Measurements from ENCODE around the gene MSI2.

The MSI2 gene

DNA sequence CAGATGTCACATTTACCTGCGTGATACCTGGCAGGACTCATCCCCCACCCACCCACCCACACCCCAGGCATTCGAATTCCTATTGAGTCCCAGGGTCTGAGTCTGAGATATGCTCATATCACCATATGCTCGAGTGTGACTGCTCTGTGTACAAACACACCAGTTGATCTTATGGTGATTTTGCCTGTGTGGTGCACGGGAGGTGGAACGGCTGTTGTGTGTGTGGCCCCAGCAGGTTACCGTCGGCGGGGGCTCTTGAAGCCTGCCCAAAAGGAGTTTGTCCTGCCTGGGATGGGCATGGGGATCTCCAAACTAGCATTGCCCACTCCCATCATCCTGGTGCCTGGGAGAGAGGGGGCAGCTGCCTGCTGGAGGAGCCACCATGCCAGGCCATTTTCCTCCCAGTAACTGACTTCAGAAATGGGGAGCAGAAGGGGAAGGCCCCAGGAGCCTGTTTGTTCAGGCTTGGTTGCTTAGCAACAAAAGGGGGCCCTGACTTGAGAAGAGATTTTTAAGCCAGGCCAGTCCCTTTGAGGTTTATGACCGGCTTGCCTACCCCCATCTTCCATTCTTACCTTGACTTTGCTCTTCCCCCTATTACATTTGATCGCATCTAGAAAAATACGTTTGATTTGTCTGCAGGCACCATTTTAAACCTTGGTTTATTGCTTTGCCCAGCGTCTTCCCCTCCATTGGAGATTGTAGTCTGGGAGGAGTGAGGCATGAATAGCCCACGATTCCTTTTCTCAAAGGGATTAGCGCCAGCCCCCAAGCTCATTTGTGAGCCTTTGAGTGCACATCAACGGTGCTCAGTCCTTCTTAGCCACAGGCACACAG lies 271.1 kb downstream of the MSI2 start:
- DNase-seq (ENCODE audit: low read depth), result no peak

DNA sequence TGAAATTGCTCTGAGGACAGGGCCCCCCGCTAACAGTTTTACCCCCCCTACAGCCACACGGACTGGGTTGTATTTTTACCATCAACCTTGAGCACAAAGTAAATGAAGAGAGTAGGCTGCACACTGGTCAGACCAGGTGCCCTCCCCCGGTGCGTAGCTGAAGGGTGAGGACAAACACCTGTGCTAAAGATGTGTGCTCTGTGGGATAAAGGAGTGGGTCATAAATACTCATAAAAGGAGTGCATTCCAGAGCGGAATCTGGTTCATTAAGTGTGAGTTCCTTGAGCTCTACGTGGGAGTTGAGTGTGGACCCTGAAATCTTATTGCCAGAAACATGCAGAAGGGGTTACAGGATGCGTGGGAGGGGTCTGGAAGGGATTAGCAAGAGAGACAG lies 271.7 kb downstream of the MSI2 start:
- DNase-seq (ENCODE audit: low read depth), result no peak

DNA sequence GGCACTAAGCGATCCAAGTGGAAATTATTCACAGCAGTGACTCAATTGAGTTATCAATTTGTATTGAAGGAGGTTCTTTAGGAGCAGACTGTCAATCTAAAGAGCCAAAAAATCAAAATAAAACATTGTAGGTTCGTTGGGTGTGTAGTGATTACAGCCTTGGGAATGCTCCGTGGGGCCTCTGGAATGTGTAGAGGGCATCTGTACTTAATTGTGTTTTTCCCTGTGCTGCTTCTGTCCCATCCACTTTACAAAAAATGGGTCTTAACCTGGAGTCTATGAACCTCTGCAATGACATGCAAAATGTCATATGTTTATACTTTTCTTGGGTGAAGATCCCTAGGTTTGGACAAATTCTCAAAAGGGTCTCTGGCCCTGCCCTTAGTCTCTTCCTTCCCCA lies 273.7 kb downstream of the MSI2 start:
- peak; percentile 59 for DNase-seq (ENCODE audit: low read depth)

DNA sequence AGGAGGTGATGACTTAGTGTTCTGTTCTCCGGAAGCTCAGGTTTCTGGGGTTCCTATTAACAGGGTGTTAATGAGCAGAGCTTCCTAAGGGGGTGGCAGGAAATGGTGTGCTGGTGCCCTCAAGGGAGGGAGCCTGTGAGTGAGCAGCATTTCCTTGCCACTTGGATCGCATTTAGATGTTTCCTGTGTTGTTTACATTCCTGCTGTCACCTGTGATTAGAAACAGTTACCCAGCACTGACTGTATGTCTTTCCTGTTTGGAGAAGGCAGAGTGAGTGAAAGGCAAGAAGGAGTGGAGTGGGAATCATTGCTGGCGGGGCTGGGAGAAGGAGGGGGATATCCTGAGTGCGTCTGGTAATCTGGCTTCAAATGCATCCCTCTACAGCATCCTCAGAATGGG lies 274.2 kb downstream of the MSI2 start:
- DNase-seq (ENCODE audit: low read depth), result peak; percentile 65

DNA sequence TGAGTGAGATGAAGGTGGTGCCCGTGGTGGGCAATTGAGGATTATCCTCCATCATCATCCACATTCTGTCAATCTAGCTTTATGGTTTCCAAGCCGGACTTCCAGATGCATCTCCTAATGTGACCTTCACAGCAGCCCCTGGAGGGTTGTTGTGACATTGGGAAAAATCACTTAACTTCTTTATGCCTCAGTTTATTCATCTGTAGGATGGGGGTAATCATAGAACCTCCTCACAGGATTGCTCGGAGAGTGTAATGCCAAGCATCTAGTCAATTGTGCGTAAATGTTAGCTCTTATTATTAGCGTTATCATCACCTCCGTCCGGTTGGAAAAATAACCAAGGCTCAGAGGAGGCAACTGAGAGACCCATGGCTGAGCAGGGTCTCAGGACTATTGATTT lies 274.8 kb downstream of the MSI2 start:
- no peak for DNase-seq (ENCODE audit: low read depth)

DNA sequence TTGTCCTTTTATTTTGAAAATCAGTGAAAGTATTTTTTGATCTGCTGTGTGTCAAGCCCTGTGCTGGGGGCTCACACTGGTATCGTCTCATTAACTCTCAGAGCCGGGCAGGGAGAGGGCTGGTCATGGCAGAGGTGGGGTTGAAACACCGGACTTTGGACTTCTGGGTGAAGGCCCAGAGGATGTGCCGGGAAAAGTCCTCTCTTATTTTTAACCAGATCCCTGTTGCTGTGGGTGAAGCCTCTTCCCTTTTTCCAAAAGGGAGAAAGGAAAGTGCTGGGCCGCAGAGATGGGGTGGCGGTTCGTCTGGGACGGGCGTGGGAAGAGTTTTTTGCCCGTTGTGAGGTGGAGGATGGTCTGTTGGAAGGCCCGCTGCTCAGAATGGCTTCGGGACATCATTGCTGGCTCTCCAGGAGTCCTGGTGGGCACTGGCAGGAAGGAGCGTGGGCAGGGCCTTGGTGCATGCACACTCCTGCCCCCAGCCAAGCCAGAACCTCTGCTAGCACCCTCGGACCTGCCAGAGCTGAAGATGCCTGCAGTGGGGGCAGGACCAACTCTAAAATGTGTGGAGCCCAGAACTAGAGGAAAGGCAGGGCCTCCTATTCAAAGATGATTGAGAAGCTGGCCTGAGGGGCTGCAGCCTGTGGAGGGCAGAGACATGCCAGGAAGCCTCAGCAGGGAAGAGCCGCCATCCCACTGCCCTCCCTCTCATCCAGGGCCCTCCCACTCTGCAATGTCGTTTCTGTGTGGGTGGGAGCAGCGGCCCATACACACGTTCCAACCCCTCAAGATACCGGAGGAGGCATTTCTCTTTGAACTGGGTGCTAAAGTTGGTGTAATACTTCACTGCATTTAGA lies 275.6 kb downstream of the MSI2 start:
- no peak for DNase-seq (ENCODE audit: low read depth)

DNA sequence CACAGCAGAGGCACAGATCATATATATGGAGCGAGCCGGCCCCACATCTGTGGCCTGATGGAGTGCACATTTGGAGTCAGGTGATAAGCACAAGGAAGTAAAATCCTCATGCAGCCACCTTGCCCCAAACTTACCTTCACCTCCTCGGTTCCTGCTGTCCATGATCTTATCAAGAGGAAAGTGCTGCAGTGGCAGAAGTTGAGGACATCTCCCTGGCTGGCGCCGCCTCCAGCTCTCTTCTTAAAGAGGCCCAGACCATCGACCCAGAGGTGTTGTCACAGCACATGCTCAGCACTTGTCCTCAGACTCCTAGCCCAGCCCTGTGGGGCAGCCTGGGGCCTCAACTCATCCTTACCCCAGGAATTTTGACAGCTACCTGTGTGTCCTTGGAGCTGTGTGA lies 276.2 kb downstream of the MSI2 start:
- DNase-seq (ENCODE audit: low read depth), result no peak

GRCh38 chr17:57532966-57533365 lies 276.6 kb downstream of the MSI2 start:
- DNase-seq (ENCODE audit: low read depth), result no peak

DNA sequence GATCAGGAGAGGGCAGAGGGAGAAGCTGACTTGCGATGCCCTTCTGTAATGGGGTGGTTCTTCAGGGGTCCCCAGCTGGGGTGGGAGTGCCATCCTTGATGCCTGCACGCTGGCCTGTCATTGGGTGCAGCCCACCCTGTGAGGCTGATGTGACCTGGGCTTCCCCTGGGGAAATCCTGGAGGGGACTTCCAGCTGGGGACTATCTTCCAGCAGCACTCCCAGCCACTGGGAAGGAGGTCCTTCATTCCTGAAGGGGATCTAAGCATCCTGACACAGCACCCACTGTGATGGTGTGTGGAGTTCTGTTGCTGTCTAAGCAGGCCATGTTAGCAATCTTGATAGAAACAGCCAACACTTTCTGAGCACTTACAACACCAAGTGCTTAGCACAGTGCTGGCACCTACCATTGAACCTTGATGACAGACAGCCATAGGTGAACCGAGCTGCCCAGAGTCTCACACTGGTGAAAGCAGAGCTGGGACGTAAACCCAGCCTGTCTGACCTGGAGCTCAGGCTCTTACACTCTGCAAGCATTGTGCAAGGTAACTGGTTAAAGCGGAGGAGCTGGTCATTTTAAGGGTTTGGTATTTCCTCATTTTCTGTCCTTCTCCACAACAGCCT lies 277.5 kb downstream of the MSI2 start:
- no peak for DNase-seq (ENCODE audit: low read depth)

DNA sequence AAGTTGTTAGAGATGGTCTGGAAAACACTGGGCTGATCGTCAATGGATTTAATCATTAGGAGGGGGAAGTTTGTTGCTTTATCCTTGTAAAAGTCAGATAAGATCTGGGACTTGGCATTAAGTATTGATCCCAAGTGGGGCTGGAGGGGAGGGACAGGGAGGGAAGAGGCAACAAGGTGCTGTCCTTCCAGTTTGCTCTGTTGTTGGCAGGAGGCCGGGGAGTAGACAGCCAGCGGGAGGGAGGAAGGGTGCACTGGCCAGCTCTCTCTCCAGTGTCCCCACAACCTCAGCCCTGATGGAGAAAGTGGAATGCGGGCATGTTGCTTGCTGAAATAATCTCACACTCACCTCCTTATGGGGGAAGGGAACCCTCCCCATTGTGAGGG lies 278.5 kb downstream of the MSI2 start:
- DNase-seq (ENCODE audit: low read depth), result no peak

- peak; percentile 42 for DNase-seq (ENCODE audit: low read depth)
Measured at GRCh38 chr17:57535249-57535966, 279.1 kb downstream of the MSI2 start.

DNA sequence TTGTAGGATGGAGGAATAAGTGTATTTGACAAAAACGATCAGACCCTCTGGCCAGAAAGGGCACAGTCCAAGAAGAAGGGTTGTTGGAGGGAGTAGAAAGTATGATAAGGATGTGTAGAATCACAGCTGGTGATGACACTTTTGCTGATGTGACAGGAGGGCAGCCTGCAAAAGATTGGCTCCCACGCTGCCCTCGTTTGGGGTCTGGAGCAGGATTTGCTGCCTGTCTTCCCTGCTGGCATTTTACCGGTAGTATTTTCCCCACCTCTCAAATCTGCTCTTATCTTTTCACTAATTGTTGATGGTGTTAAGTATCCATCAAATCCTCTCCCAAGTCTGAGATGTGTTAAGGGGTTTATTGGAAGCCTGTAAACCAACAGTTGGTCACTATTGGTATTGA lies 280.0 kb downstream of the MSI2 start:
- no peak for DNase-seq (ENCODE audit: low read depth)

DNA sequence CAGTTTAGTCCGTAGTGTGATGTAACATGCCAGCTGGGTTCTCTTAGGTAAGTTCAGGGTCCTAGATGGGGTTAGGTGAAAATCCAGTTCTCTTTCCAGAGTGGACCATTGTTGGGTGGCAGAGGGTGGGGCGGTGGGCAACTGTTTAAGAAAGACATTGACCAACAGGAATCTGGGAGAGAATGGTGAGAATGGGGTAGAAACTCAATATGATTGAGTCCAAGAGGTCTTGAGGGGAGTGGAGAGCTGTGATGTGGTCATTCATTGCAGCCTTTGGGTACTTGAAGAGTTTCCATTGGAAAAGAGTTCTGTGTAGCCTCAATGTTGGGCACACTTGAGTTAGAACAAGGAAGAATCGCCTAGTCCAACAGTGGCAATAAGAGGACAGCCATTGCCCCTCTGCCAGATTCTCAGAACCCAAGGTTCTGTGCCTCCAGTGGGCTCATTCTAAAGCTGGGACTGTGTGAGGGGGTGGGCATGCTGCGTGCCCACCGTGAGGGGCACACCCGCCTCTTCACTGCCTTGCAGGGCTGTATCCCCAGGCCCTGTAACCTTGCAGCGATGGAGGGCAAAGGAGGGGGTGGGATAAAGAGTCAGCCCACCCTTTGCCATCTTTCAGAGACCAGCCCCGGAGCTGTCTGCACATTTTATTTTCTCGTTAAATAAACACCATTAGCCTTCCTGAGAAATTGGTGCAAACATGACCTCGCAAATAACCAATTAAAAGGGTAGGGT lies 280.6 kb downstream of the MSI2 start:
- no peak for DNase-seq (ENCODE audit: low read depth)

- DNase-seq (ENCODE audit: low read depth), result no peak
Measured at GRCh38 chr17:57537524-57538410, 281.4 kb downstream of the MSI2 start.

DNA sequence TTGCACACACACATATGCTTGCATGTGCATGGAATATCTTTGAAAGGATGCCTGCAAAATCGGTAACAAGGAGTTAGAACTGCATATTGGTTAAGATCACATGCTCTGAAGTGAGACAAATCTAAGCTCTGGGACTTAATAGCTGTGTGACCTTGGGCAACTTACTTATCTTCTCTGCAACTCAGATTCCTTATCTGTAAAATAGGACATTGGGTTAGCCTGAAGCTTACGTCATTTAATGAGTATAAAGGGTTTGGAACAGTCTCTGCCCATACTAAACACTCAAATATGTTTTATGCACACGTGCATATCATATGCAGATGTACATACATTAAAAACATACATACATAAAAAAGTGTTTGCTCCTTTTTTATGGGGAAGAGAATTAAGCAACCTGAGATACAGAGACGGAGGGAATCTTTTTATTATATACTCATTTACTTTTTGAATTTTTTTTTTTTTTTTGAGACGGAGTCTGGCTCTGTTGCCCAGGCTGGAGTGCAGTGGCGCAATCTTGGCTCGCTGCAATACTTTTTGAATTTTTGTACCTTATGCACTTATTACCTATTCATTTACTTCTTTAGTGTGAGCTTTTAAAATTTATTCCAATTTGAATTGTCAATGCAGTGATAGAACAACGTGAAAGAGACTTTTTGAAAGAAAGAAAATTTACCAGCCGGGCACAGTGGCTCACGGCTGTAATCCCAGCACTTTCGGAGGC lies 282.6 kb downstream of the MSI2 start:
- DNase-seq (ENCODE audit: low read depth), result no peak

DNA sequence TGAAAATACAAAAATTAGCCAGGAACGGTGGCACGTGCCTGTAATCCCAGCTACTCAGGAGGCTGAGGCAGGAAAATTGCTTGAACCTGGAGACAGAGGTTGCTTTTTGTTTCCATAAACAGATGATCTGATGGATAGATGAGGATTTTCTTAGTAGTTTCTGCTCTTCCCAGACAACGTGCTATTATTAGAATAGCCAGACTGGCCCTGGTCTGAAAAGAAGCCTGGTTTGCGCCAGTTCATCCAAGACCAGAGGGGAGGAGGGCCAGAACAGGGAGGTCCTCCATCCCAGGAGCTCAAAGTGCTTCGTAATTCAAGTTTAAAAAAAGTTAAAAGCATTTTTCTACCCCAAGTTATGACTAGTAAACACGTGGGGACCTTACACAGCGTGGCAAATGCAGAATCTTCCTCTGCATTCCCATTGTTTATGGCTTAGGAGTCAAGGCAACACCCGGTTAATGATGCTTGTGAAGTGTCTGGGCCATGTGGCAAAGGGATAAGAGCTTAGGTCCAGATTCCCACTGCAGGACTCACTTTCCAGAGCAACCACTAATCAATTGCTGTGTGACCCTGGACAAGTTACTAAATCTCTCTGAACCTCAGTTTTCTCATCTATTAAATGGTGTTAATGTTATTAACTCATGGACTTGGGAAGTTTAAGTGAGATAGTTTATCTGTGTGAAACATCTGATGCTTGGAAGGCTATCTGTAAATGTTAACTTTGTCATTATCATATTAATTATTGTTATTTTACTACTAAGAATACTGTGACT lies 283.4 kb downstream of the MSI2 start:
- DNase-seq (ENCODE audit: low read depth), result no peak

DNA sequence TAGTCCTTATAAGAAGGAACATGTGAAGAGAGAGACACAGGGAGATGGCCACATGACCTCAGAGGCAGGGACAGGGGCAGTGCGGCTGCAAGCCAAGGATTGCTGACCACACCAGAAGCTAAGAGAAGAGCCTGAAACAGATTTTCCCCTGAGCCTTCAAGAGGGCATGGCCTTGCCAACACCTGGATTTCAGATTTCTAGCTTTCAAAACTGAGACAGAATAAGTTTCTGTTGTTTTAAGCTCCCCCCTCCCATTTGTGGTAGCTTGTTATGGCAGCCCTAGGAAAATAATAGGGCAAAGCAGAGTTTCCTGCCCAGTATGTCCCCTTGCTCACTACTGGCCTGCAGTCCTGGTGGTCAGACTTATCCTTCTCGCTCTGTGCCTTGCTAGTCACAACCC lies 284.3 kb downstream of the MSI2 start:
- no peak for DNase-seq (ENCODE audit: low read depth)

DNA sequence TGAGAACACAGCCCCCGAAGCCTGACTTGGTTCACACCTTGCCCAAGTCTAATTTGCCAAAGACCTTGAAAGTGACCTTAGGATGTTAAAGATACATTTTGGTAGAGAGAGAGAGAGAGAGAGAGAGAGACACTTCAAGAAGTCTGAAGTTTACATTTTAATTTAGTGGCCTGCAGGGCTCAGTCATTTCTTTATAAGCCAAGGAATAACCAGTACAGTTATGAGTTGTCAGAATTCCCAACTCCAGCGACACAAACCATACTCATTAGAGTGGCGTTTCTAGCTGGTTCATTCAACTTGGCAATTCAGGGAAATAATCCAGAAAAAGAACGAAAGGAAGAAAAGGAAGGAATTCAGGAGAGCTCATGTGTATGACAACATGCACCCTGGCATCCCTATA lies 284.7 kb downstream of the MSI2 start:
- DNase-seq (ENCODE audit: low read depth), result no peak
